ENCODE data around the gene PODNL1.
A peak's percentile ranks its signal among the peaks of the same experiment; 100 is the strongest.

PODNL1 gene

DNA sequence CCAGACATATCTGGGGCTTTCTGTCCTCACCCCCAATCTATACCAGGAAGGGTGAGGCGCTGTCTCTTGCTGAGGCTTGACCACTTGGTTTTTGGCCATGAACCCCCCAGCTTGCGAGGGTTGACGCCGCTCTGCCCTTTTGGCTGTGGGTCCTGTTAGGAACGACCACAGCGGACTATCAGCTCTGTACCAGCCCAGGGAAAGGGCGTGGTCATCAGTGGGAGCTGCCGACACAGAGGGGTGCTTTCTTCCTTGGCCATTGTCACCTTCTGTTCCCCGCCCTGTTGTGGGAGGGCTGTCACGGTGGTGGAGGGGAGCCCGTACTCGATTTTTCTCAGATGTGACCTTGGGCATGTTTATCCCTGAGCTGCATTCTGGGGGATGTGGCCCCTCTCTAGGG is 19.8 kb upstream of the PODNL1 start:
- DNase-seq (ENCODE audit: low read depth in 2 of 2), result no peak

DNA sequence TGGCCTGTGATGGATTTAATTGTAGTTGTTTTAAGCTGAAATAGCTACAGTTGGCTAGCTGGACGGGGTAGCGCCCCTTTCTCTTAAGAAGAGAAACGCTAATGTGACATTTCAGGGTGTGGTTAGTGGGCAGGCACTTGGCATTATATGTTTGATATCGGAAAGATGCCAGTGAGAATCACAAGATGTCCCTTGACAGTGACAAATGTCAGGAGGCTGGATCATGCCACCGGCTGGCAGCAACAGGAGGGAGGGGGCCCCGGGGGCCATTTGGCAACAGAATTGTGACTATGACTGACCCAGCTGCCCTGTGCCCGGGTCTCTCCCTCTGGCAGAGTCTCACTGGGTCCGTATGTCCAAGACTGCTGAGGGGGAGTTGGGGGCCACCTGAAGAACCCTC is 18.8 kb upstream of the PODNL1 start:
- no peak for DNase-seq (ENCODE audit: low read depth in 2 of 2)

DNA sequence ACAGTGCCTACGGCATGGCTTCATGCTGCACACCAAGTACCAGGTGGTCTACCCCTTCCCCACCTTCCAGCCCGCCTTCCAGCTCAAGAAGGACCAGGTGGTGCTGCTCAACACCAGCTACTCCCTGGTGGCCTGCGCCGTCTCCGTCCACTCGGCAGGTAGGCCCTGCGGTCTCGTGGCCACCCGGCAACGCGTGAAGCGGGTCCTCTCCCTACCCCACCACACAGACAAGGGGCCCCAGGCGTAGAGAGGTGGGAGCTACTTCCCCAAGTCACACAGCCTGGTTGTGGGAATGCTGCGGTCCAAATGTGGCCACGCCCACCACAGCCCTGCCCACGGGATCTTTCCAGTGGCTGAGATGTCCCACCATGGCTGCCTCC is 18.1 kb upstream of the PODNL1 start:
- no peak for DNase-seq (ENCODE audit: low read depth in 2 of 2)

DNA sequence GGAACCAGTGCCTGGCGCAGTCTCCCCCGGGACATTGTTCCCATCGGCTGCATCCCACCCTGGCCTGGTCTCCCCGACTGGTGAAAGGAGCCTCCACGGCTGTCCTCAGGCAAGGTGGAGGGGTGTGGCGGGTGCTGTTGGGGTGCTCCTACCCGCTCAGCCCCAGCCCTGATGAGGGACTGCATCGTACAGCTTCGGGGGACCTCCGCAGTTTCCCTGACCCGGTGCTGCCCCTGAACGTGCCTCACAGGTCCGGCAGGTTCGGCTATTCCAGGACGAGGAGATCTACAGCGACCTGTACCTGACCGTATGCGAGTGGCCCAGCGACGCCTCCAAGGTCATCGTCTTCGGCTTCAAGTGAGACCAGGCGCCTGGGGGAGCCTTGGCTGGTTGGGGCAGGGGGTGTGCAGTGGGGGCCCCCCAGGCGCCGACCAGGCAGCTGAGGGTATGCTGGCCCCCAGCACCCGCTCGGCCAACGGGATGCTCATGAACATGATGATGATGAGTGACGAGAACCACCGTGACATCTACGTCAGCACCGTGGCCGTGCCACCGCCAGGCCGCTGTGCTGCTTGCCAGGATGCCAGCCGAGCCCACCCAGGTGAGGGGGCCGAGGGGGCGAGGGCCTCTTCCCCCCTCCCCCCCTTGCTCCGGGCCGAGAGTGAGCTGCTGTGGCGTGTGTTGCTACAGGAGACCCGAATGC is 17.6 kb upstream of the PODNL1 start:
- DNase-seq (ENCODE audit: low read depth in 2 of 2), result no peak

DNA sequence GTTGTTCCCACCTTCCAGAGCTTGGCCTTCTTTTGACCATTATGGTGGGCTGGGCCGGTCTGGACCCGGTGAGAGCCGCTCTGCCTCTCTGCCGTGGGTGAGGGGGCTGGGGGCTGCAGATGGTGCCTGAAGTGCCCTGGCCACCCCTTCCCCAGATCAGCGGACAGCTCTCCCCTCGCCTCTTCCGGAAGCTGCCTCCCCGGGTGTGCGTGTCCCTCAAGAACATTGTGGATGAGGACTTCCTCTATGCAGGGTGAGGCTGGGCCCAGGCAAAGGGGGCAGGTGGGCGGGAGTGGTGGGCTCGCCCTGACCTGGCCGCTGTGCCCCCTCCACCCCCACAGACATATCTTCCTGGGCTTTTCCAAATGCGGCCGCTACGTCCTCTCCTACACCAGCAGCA is 16.0 kb upstream of the PODNL1 start:
- no peak for DNase-seq (ENCODE audit: low read depth in 2 of 2)

DNA sequence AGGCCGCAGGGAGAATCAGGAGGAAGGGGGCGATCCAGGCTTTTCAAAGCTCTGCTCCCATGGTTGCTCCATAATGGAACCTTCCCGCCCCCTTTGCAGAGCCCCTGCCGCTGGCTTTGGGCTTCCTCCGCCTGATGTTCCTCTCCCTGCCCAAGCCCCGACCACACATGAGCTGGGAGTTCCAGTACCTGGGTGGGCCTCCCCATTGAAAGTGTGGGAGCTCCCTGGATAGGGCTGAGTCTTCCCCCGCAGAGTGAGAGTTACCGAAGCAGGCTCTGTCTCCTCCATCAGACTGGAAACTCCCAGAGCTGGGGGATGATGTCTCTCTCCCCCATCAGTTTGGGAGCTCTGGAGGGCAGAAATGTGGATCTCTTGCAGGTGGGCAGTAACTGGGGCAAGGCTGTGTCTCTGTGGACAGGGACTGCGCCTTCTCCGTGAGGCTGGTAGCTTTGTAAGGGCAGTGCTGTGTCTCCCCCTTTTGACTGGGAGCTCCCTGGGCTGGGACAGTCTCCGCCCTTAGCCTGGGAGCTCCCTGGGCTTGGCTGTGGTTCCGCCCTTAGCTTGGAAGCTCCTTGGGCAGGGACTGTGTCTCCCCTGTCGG is 14.8 kb upstream of the PODNL1 start:
- DNase-seq (ENCODE audit: low read depth in 2 of 2), result no peak

DNA sequence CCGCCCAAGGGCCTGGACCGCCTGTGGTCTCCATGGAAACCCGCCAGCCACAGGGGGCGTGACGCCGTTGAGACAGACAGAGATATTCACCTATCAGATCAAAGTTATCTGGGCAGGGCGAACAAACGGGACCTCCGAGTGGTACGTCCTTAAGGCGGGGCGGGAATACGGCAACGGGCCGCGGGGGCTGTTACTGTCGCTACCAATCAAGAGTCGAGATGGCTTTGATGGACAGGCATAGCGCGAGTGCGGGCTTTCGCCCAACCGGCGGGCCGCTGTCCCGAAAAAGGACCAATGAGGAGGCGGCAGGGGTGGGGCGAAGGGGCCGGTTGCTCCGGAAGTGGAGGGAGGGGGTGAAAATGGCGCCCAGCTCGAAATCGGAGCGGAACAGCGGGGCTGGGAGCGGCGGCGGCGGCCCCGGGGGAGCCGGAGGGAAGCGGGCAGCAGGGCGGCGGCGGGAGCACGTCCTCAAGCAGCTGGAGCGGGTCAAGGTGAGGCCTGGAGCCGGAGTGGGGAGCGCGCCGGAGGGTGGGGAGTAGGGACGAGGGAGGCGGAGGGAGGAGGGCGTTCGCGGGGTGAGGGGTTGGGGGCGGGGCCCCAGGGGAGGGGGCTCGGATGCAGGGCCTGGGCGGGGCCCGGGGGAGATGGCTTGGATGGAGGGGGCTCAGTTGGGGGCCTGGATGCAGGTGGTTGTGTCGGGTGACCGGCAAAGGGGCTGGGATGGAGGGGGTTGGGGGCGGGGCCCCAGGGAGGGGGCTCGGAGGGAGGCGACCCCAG is 14.1 kb upstream of the PODNL1 start, which contains the start of gene DCAF15:
Gene DCAF15, plus strand, starts transcription at position 356 of the 777 bp plus-strand sequence. Its CDS starts 4 bp downstream, at position 360.
- peak; percentile 96 to 99 for DNase-seq (ENCODE audit: low read depth in 2 of 2)

DNA sequence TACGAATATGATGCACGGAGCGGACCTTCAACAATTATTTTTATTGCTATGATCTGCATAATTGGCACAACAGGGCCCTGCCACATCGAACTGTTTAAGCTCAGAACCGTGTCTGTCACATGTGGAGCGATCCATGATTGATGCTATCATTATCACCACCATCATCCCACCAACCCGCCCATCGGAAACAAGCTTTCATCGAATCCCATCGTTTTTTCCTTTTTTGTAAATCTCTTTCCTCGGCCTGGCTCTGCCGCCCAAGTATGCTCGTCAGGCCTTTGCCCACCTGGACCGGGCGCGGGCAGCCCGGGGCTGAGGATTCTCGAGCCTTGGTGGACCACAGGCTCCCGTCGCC is 13.6 kb upstream of the PODNL1 start:
- DNase-seq (ENCODE audit: low read depth in 2 of 2), result no peak

DNA sequence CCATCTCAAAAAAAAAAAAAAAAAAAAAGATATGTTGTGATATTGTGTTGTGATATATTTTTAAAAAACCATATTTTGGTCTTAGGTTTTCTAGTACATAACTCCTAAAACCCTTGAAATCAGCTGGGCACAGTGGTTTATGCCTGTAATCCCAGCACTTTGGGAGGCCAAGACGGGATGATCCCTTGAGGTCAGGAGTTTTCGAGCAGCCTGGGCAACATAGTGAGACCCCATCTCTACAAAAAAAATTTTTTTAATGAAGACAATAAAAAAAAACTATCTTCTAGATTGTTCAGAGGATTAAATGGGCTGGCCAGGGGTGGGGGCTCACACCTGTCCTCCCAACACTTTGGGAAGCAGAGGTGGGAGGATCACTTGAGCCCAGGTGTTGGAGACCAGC is 12.8 kb upstream of the PODNL1 start:
- DNase-seq (ENCODE audit: low read depth in 2 of 2), result no peak

DNA sequence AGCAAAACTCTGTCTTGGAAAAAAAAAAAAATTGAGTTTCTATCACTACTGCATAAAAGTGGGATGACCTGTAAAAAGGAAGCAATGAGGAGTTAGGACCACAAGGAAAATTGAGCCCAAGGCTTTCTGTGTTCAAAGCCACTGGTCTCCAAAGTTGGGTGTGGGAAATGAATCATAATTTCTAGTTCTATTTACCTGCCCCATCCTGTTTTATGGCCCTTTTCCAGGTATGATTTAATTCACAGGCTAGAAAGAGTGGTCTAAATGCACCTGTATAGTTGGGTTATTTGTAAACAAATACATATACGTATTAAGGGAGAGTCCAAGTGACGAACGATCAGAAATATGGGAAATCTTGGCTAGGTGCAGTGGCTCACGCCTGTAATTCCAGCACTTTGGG is 8.2 kb upstream of the PODNL1 start:
- DNase-seq (ENCODE audit: low read depth in 2 of 2), result no peak

DNA sequence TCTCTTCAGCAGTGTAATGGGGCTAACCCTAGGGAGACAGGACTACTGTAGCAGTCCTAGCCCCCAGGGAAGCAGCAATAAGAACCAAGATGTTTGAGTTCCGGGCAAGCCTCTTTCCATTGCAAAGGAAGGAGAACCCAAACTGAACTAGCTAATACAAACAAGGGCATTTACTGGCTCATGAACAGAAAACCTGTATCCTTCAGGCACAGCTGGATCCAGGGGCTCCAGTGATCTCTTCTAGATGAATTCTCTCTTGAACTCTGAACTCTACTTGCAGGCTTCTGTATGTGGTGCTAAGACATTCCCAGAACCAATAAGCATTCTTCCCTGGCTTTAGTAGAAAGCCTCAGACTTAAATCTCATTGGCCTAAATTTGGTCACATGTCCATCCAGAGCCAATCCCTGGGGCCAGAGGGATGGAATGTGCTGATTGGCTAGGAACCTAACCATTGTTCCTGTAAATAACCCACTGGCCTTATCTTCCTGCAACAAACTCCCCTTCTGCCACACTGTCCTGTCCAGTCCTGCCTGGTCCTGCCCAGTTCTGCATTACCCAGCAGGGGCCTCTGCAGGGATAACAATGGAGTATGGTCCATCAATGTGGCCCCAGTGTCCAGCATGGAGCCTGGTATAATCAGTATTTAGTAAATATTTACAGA is 3.9 kb upstream of the PODNL1 start:
- no peak for DNase-seq (ENCODE audit: low read depth in 2 of 2)

DNA sequence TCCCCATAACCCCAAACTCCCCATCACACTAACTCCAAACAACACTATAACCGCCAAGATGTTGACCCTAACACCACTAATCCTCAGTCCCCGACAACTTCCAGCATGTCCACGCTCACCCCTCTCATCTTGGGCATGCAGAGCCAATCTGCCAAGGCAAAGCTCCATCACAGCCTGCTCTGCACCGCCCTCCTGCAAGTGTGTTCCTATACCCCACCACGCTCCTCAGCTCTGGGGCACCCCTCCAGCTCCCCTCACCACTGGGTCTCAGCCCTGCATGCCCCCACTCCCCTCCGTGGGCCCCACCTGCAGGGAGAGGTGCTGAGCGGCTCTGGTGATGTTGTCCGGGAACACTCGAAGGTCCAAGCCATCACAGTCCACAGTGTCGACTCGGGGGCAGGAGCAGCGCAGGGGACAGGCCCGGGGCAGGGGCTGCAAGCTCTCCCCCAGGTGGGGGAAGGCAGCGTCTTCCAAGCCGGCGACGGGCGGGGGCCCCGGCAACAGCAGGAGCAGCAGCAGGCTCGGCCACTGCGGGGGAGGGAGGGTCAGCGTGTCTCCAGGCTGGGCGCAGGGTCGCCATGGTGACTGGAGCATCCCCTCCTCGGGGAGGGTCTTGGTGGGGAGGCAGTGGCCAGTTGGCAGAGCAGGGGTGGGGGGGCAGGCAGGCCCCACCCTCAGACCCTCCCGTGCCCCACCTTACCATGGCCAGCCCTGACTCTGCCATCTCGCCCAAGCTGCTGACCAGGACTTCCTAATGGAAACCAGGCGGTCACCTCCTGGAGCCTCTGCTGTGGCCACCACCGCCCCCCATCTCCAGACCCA is 527 bp downstream of the PODNL1 start:
- DNase-seq (ENCODE audit: low read depth in 2 of 2), result no peak

DNA sequence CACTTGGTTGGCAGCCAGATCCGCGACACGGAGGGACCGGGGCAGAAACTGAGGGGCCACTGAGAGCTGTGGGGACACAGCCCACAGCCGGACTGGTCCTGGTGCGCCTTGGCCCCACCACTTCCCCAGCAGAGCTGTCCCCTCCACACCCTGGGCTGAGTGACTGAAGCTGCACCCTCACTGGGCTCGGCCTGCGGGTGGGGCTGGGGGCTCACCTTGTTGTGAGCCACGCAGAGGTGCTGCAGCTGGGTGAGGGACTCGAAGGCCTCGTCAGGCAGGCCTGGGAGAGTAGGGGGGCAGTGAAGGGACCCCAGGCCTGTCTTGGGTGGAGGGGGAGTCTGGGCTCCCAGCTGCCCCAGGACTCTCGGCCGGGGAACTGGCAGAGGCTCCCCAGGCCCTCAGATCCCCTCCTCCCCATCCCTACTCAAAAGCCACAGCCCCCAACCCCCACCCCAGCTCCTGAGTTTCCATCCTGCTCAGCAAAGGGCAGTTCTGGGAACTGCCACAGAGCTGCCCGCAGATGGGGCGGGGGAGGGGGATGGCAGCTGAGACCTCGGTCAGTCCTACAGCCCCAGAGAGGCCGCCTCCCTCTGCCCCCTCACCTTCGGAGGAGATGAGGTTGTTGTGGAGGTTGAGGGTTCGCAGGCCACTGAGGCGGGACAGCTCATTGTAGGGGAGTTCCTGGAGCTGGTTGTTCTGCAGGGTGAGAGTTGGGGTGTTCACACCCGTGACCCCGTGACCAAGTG is 2.3 kb downstream of the PODNL1 start:
- no peak for DNase-seq (ENCODE audit: low read depth in 2 of 2)

DNA sequence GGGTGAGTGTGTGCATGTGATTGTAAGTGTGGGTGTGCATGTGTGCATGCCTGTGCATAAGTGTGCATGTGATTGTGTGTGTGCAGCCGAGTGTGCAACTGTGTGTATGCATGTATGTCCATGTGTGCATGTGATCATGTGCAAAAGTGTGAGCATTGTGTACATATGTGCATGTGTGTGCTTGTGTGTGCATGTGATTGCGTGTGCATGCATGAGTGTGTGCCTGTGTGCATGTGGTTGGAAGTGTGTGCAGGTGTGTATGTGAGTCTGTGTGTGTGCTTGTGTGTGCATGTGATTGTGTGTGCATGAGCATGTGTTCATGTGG is 3.5 kb downstream of the PODNL1 start:
- no peak for DNase-seq (ENCODE audit: low read depth in 2 of 2)

DNA sequence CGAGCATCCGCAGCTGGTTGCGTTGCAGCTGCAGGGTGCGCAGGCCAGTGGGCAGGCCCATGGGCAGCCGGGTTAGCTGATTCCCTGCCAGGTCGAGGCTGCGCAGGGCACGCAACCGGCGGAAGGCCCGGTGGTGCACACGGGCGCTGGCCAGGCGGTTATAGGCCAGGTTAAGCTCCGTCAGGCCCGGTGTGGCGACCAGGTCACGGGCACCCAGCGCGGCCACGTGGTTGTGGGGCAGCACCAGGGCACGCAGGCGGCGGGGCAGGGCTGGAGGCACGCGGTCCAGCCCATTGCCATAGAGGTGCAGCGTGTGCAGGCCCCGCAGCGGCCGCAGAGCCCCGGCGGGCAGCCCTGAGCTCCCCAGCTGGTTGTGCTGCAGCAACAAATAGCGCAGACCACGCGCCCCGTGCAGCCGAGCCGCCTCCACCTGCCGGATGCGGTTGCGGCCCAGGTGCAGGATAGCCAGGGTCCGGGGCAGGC is 5.3 kb downstream of the PODNL1 start:
- no peak for DNase-seq (ENCODE audit: low read depth in 2 of 2)

DNA sequence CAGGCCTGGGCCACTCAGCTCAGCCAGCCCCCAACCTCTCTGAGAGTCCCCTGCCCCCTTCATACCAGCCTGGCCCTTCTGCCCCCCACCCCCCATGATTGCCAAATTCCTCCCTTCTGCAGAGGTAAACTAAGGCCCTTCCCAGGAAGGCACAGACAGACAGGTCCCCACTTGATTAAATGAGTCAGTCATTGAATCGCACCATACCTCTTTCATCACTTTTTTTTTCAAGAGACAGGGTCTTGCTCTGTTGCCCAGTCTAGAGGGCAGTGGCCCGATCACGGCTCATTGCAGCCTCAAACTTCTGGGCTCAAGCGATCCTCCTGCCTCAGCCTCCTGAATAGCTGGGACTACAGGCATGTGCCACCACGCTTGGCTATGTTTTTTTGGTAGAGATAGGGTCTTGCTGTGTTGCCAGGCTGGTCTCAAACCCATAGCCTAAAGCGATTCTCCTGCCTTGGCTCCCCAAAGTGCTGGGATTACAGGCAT is 6.0 kb downstream of the PODNL1 start:
- no peak for DNase-seq (ENCODE audit: low read depth in 2 of 2)

DNA sequence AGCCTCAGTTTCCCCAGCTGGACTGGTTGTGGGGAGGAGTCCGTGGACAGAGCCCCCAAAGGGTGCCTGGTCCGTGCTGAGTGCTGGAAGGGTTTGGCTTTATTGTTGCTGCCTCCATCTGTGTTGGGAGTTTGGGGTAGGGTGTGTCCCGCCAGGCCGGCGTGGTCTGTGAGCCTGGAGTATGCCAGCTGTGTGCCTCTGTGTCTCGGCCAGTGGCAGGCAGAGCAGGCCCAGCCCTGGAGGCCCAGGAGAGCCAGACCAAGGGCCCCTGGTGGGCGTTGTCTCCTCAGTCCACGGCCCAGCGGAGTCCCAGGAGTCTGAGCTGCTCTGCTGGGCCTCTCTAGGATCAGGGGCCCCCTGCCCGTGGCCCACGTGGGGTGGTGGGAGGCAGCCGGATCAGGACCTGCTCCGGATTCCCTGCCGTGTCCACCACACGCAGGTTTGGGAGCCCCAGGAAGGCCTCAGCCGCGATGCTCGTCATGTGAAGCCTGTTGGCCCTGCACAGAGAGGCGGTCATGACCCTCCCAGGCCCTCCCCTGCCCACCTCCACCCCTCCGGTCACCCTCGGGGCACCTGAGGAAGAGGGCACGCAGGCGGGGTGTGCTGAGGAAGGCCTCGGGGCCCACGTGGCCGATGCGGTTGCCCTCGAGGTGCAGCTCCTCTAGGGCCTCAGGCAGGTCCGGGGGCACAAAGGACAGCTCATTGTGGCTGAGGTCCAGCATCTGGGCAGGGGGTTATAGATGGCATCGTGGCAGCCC is 6.6 kb downstream of the PODNL1 start:
- no peak for DNase-seq (ENCODE audit: low read depth in 2 of 2)

DNA sequence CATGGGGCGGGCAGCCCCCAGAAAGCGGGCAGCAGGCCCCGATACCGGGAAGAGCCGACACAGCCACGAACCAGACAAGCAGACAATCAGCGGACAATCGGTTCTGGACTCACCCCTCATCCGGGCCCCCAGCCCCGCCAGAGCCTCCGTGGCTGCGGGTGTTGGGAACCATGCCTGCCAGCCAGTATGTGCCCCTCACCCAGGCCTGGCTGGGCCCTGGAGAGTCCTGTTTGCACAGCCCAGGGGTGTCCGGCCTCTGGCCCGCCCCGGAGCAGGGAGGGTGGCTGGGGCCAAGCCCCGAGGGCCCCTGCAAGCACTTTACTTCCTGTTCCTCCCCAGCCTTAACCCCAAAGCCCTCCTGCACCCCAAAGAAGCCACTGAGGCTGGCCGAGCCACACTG is 7.8 kb downstream of the PODNL1 start:
- DNase-seq (ENCODE audit: low read depth in 2 of 2), result no peak

DNA sequence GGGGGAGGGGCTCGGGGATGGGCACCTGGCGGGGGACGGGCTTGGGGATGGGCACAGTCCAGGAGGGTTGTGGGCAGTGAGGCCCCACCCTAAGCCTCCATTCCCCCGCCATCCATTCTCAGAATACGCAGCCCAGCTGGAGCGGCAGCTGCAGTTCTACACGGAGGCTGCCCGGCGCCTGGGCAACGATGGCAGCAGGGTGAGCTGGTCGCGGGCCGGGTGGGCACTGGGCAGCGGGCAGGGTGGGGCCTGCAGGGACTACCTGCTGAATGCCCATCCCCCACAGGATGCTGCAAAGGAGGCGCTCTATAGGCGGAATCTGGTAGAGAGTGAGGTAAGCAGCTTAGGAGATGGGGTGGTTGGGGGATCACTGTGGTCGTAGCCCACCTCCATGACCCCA is 8.3 kb downstream of the PODNL1 start:
- DNase-seq (ENCODE audit: low read depth in 2 of 2), result no peak

DNA sequence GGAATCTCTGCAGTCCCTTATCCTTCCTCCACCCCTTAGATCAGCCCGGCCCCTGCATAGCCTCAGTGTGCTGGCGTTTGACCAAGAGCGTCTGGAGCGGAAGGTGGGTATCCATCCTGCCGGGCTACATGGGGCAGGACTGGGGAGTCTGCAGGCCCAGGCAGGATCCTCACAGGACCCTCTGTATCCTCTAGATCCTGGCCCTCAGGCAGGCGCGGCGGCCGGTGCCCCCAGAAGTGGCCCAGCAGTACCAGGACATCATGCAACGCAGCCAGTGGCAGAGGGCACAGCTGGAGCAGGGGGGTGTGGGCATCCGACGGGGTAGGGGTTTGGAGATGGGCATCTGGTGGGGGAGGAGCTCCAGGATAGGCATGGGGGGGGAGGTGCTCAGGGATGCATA is 8.9 kb downstream of the PODNL1 start:
- DNase-seq (ENCODE audit: low read depth in 2 of 2), result no peak
